A549 treated with RU486 at 1 μM for 4 hours (cell line): Measurements from ENCODE around the gene MAML1. TPM values are rescaled to one million over a fixed set of nuclear protein-coding genes. Genes with fewer than 3 reads are reported as not detected.

Experiments used
- total RNA-seq: library from RNA; stranded (reverse); fragments of 200-300 nt; extraction: Qiagen RNA extraction; gene quantifications from 5 replicates; pipeline ENCODE4 v1.2.3, GENCODE V29; 2022; ENCODE audit warnings: low read depth

MAML1 gene, protein sequence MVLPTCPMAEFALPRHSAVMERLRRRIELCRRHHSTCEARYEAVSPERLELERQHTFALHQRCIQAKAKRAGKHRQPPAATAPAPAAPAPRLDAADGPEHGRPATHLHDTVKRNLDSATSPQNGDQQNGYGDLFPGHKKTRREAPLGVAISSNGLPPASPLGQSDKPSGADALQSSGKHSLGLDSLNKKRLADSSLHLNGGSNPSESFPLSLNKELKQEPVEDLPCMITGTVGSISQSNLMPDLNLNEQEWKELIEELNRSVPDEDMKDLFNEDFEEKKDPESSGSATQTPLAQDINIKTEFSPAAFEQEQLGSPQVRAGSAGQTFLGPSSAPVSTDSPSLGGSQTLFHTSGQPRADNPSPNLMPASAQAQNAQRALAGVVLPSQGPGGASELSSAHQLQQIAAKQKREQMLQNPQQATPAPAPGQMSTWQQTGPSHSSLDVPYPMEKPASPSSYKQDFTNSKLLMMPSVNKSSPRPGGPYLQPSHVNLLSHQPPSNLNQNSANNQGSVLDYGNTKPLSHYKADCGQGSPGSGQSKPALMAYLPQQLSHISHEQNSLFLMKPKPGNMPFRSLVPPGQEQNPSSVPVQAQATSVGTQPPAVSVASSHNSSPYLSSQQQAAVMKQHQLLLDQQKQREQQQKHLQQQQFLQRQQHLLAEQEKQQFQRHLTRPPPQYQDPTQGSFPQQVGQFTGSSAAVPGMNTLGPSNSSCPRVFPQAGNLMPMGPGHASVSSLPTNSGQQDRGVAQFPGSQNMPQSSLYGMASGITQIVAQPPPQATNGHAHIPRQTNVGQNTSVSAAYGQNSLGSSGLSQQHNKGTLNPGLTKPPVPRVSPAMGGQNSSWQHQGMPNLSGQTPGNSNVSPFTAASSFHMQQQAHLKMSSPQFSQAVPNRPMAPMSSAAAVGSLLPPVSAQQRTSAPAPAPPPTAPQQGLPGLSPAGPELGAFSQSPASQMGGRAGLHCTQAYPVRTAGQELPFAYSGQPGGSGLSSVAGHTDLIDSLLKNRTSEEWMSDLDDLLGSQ
- 15.9 to 21.2 TPM (median 19.2 TPM) in 5 replicates for total RNA-seq

DNA sequence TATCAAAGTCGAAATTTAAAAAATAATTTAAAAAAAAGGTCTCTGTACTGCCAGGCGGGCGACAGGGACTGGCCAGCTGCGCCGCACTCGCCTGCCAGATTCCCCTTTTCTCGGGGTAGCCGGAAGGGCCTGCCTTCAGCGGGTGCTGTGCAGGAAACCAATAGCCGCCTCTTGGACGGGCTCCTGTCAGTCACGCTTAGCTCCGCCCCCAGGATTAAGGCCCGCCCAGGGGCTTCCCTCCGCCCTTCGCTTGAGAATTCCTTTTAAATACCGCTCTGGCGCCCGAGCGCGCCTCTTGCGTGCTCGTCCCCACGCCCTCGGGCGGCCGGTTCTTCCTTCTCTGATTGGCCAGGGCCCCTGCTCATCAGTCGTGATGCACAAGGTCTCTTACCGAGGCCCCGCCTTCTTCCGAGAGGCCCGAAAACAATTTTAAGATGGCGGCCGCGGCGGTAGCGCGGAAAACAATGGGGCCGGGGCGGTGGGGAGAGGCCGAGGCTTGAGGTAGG, at the start of gene MAML1:
Gene MAML1 (plus strand): TSS at position 411 of the 506 bp plus-strand sequence. CDS start 291 bp downstream, outside the sequence.

GRCh38 chr5:179698935-179699615, 33.5 kb upstream of the MAML1 start, which contains the start of gene CANX:
Gene CANX, plus strand, starts transcription at chr5:179698967. Its CDS starts 6,715 bp downstream, at chr5:179705682.

DNA sequence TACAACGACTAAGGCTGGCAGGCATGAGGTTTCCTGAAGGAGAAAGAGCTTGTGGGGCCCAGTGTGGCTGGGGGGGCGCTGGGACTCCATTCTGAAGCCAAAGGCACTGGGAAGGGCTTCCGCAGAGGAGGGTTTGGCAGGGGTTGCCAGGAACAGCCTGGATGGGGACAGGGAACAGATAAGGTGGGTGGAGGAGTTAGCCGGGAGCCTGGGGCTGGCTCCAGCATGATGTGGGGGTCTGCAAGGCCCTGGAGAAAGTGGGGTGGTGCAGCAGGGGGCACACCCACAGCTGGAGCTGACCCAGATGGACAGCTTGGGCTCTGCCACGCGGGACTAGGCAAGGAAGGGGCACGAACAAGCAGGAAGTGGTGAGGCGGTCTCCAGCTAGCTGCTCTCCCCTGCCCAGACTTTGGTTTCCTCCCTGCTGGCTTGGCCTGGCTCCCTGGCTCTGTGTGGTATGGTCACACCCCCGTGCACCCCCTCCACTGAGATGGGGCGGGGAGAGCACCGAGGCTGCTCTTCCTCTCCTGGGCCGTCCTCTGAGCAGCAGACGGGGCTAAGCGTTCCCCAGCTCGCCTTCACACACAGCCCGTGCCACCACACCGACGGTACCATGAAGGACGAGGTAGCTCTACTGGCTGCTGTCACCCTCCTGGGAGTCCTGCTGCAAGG, 61.0 kb downstream of the MAML1 start, which contains the start of gene LTC4S:
Gene LTC4S (plus strand): TSS at position 519 of the 672 bp plus-strand sequence. CDS start 95 bp downstream, at position 614.

DNA sequence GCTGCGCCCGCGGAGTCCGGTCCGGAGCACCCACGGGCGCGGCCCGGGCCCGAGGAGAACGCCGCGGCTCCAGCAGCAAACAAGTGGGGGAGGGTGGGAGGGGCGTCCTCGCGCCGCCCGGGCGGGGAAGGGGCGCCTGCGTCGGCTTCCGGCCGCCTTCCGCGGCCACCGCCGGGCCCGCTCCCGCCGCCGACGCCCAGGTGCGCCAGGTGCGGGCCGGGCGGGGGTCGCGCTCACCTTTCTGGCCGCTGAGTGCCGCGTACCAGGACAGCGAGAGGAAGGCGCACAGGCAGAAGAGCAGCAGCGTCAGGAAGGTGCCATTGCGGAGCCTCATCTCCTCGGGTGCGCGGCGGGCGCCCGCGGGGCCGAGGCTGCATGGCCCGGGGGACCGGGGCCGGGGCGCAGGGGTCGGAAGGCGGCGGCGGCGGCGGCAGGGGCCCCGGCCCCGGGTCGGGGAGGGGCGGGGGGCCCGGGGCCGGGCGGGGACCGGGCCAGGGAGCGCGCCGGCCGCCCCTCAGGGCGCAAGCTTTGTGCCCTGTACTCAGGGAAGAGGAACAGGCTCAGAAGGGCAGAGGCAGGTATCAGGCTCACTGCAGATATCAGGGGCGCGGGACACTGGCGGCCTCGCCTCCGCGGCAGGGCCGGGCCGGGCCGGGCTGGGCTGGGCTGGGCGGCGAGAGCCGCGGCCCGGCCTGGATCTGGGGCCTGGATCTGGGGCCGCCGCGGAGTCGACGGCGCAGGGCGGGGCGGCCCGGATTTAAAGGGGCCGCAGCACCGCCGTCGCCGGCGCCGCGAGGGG, 73.8 kb downstream of the MAML1 start, which contains the start of gene MGAT4B:
Gene MGAT4B (minus strand): TSS at position 617 of the 799 bp plus-strand sequence. CDS start 283 bp downstream, at position 334.

DNA sequence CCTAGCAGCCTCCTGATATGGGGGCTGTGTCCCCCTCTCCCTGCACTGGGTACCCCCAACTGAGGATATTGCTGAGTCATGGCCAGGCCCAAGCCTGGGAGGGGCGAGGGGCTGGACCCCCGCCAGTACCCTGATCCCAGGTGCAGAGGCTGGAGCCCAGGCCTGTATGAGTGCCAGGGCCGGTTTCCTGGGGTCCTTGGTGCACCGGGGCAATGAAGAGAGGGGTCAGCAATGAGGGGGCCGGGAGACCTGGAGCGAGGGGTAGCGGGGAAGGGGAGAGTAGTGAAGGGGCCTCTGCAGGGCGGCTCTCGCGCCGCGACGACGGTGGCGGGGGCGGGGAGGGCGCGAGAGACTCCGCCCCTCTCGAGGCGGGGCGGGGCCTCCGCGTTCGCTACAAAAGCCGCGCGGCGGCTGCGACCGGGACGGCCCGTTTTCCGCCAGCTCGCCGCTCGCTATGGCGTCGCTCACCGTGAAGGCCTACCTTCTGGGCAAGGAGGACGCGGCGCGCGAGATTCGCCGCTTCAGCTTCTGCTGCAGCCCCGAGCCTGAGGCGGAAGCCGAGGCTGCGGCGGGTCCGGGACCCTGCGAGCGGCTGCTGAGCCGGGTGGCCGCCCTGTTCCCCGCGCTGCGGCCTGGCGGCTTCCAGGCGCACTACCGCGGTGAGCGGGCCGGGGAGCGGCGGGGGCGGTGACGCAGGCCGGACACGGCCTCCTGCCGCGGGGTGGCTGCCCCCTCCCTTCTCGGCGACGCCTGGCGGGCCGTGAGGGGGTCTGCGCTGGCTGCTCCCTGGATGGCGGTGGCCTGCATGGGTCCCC, 88.1 kb downstream of the MAML1 start, which contains the start of gene SQSTM1:
Gene SQSTM1 (plus strand): TSS at position 423 of the 815 bp plus-strand sequence. CDS start 32 bp downstream, at position 455.

Other genes with a start within 250 kb of the MAML1 start
- 27.6 to 31.0 TPM (median 28.8 TPM) in 5 replicates for gene RUFY1, start 182.3 kb upstream of the MAML1 start, total RNA-seq
- gene HNRNPH1, start 109.2 kb upstream of the MAML1 start, total RNA-seq: 455 to 602 TPM (median 495 TPM) in 5 replicates
- not detected in 5 replicates for gene CBY3, start 51.8 kb upstream of the MAML1 start, total RNA-seq
- gene CANX, start 33.9 kb upstream of the MAML1 start, total RNA-seq: 337 to 420 TPM (median 355 TPM) in 5 replicates
- gene LTC4S, start 61.2 kb downstream of the MAML1 start, total RNA-seq: 0.30 to 0.63 TPM (median 0.38 TPM) in 3 of 5 replicates, not detected in the others
- gene MGAT4B, start 74.0 kb downstream of the MAML1 start, total RNA-seq: 227 to 311 TPM (median 265 TPM) in 5 replicates
- gene SQSTM1, start 88.1 kb downstream of the MAML1 start, total RNA-seq: 1,416 to 1,860 TPM (median 1,551 TPM) in 5 replicates
- 13.5 to 20.0 TPM (median 14.6 TPM) in 5 replicates for gene MRNIP, start 126.0 kb downstream of the MAML1 start, total RNA-seq
- gene TBC1D9B, start 175.1 kb downstream of the MAML1 start, total RNA-seq: 51.5 to 65.6 TPM (median 59.1 TPM) in 5 replicates